HTR-8/SVneo (cell line): ENCODE data around the gene LYL1.

Experiments used
- DNase-seq: peaks from one replicate; pipeline ENCODE4 v3.0.0; 2011; ENCODE audit warnings: low spot score, mixed read lengths; ENCODE audit not compliant: insufficient read length
- FAIRE-seq: peaks from 2 replicates; lab custom pipeline; 2011; peaks lifted over from hg19 to GRCh38; lab: Jason Lieb, UNC

The LYL1 gene

DNA sequence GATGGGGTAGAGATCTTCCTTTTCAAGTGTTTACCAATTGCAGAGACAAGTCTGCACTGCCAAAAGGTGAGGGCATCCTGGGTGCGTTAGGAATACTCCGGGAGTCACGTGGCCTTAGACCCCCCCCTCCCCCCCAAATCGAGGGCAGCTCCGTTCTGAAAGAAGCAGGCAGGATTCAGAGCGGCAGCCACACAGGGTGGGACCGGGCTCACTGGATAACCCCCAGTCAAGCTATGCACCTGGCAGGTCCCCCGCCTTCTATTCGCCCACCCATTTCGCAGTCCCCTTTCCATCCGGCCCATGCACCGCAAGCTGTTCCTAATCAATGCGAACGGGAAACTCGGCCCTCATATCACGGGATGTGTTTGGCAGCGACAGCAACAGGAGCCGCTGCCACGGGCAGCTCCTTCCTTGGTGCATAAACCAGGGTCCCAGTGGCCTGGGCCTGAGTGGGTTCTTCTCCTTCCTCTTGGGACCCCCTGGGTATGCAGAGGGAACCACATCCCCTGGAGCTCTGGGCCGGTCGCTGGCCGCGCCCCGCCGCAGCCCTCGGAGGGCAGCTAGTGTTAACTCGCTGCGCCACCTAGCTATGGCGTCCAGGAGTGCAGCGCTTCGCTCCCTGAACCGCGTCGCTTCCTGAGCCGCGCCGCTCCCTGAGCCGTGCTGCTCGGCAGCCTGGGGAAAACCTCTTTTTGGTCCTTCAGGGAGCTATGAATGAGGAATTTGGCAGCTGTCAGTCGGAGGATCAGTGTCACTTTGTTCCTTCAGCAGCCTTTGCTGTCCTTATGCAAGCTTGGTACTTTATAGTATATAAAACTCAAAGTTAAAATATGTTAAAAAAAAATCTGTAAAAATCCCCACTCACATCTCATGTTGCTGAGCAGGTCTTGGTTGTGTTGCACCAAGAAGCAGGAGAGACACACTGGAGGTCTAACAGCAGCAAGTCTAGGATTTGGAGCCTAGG lies 41.4 kb downstream of the LYL1 start:
- DNase-seq (peak; percentile 85), FAIRE-seq (peak; percentile 80)

DNA sequence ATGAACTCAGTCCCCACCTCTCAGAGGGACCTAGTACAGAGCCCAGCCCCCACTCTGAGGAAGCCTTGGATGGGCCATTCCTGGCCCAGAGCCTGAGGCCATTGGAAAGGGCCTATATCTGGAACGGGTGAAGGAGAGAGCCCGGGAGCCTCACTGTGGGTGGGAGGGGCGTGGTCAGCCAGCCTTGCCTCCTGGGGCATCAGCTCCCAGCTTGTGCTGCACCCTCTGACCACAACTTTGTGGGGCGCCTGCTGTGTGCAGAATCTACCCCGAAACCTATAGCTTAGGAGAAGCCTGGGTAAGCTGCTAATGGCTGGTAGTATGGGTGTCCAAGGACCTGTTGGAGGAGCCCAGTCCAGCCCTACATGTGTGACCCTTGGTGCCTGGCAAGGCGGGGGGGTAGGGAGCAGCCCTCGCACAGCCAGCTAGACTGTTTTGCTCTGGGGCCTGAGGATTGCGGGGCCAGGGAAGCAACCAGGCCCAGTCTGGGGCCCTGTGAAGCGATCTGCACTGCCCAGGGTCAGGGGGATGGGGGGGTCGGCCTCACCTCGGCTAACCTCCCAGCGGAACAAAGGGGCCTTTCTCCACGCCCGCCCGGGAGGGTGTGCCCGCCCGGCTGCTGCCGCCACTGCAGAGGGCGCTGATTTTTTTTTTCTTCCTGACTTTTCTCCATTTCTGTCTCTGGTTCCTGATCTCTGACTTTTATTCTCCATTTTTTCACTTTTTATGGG lies 42.3 kb downstream of the LYL1 start:
- DNase-seq (no peak), FAIRE-seq (peak; percentile 20)

GRCh38 chr19:13058951-13059660 lies 43.6 kb downstream of the LYL1 start:
- DNase-seq (no peak), FAIRE-seq (no peak)

DNA sequence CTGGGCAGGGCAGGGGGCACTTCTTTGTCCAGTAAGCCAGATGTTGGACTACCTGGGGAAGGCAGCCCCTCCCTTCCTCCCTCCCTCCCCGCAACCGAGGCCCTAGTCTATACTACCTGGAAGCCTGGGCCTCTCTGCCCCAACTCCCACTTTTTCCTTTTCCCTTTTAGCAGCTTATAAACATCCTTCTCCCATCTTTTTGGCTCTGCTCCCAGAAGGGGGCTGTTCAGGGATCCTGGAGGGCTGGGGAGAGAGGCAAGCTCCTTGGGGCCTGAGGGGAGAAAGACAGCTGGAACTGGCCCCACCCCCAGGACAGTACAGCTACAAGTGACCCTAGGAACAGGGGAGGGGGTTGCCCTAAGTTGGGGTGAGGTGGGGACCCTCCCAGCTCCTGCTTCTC lies 44.9 kb downstream of the LYL1 start:
- DNase-seq (no peak), FAIRE-seq (no peak)

DNA sequence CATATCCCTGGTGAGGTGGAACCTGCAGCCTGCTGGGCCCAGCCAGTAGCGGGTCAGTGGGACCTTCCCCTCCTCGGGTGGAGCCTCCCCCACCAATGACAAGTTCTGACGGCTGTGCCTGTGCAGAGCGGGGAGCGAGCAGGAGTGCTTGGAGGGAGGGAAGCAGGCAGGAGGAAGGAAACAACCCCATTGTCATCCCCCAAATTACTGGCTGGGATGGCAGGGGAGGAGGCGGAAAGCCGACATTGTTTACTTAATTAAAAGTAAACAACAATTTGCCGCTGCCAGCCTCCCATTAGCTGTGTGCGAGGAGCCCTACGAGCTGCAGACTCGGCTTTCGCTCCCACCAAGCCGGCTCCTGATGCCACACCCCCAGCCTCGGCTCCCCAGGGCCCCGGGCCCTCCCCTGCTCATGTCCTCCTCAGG lies 45.5 kb downstream of the LYL1 start:
- no peak for DNase-seq
- no peak for FAIRE-seq

DNA sequence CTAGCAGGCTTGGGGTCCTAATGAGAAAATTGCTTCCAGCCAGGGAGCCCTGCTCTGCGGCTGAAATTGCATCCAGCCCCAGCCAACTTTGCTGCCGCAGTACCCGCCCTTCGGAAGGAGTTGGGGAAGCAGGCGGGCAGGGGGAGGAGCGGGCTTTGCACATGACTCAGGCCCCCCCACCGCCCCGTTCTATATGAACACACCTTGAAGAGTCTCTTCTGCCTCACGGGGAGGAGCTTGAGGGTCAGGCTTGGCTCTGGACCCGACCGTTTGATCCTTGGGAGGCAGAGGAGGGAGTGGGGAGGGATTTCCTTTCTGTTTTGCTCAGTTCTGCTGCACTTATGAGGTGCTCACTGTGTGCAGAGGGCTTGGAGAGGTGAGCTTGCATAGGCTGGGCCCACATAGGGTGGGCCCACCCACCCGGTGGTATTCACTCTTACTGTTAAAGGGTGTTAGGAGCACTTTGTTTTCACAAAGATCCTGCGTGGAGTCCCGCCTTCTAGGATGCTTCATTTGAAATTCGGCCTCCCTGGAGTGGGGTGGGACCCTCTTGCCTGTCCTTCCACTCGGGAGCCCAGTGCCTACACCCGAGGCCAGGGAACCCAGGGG lies 46.5 kb downstream of the LYL1 start:
- peak; percentile 74 for DNase-seq
- no peak for FAIRE-seq

GRCh38 chr19:13055213-13056051 lies 47.2 kb downstream of the LYL1 start:
- DNase-seq (peak; percentile 87), FAIRE-seq (peak; percentile 95)

DNA sequence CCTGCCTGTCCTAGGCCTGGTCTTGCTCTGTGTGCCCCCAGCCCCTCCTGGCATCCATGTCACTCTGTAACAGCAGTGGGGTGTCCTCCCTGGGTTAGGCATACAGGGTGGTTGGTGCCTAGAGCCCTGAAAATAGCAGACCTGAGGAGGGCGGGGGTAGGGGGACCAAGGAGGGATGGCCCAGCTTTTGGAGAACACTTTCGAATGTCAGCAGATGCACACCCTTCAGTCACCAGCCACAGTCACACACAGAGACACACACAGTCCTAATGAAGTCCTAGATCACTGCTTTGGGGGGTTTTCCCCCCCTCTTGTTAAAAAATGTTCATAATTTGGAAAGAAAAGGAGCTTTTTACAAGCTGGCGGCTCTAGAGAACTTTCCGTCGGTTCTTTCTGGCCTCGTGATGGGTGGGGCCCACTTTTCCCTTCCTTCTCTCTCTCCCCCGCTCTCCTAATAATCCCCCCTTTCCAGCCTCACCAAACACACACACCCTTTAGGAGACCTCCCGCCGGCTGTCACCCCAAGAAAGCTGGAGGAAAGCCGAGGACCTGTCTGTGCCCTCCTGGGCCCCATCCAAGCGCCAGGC lies 47.9 kb downstream of the LYL1 start:
- FAIRE-seq, result no peak

GRCh38 chr19:13053761-13054625 lies 48.7 kb downstream of the LYL1 start:
- peak; percentile 97 for FAIRE-seq
- peak; percentile 96 for DNase-seq

More for the DNA sequence above, 47.9 kb downstream of the LYL1 start:
- no peak for DNase-seq

GRCh38 chr19:13053238-13053637 lies 49.4 kb downstream of the LYL1 start:
- DNase-seq, result no peak
- FAIRE-seq, result peak; percentile 49

DNA sequence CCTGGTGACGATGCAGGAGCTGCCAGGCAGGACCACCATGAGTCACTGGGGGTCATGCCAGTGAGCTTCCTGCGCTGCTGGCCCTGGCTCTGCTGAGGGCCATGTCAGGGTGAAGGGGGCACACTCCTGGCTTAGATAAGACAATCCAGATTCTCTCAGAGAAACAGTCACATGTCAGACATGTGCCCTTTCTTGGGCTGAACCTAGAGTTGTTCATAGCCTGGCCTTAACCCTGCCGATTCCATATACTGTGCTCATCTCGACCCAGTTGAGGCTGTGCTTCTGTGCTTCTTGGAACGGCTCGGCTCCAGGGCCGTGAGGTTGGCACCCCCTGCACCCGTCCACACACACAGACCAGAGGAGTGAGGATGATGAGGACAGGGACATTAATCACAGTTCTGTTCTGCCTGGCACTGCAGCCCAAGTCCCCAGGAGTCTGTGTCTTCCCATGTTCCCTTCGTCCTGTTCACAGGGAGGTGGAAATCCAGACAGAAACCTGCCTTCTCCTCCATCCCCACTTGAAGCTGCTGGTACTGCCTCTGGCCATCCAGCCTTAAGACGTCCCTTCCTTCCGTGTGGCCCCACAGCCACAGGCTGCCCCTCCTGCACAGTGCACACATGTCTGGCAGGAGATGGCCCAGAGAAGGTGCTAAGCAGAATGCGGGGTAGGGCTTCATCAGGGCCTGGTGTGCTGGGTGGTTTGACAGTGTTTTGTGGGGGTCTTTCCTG lies 50.0 kb downstream of the LYL1 start:
- no peak for DNase-seq
- FAIRE-seq, result peak; percentile 82

DNA sequence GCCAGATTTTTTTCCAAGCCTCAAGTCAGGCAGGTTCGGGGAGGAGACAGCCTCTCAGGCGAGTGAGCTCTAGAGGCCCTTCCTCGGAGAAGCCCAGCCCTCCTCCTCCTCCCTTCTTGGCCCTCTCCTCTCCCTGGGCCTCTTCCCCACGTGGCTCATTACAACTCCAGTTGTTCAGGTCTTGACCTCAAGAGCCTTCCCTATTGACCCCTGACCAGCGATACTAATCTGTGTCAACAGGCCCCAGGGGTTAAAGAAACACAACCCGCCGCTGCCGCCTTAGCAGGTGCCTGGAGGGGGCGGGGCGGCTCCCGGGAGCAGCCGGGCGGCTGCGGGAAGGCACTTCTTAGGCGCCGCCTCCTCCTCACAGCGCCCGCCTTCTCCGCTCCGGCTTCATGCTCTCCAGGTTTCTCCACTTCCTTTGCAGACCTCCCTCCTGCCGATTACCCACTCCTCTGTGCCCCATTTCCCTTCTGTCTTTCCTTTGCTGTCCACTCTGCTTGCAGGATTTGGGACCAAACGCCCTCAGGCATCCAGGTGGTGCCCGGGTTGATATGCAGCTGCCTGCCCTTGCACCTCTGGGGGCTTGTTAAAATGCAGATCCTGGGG lies 51.0 kb downstream of the LYL1 start:
- DNase-seq (no peak), FAIRE-seq (no peak)

DNA sequence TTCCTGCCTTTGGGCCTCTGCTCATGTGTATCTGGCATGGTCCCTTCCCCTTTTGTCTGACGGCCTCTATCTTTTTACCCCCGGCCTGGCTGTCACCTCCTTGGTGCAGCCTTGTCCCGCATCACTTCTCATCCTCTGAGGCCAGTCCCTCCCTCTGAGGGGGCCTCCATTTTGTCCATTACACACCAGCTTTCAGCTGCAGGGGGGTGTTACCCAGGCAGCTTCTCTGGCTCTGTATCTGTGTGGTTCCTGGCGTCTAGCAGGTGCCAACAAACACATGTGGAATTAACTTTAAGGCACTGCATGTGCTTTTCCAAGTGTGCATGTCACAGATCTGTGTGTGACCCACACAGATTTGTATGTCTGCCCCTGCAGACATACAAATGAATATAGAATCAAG lies 52.4 kb downstream of the LYL1 start:
- FAIRE-seq (no peak), DNase-seq (no peak)
